Inflammatory macrophage treated with lipopolysaccharide for 4 hours (primary cell): Measurements from ENCODE around the gene TGFBR2.
A peak's percentile ranks its signal among the peaks of the same experiment; 100 is the strongest.

Source experiments
- DNase-seq: peaks from one replicate; pipeline ENCODE4 v3.0.0-alpha.2; 2020

Gene TGFBR2

GRCh38 chr3:30620402-30621360 lies 14.3 kb downstream of the TGFBR2 start:
- no peak for DNase-seq

- DNase-seq: no peak
Measured at GRCh38 chr3:30621576-30621975, 15.2 kb downstream of the TGFBR2 start.

GRCh38 chr3:30622047-30622545 lies 15.7 kb downstream of the TGFBR2 start:
- no peak for DNase-seq

GRCh38 chr3:30622790-30623189 lies 16.4 kb downstream of the TGFBR2 start:
- peak; percentile 52 for DNase-seq

- DNase-seq: no peak
Measured at GRCh38 chr3:30623351-30623750, 16.9 kb downstream of the TGFBR2 start.

GRCh38 chr3:30624480-30624879 lies 18.1 kb downstream of the TGFBR2 start:
- DNase-seq: peak; percentile 42

- DNase-seq: no peak
Measured at GRCh38 chr3:30625541-30626438, 19.4 kb downstream of the TGFBR2 start.

- no peak for DNase-seq
Measured at GRCh38 chr3:30626443-30627180, 20.2 kb downstream of the TGFBR2 start.

- DNase-seq: no peak
Measured at GRCh38 chr3:30628205-30628900, 22.0 kb downstream of the TGFBR2 start.

GRCh38 chr3:30628901-30629590 lies 22.6 kb downstream of the TGFBR2 start:
- DNase-seq: peak; percentile 68

- no peak for DNase-seq
Measured at GRCh38 chr3:30629746-30630145, 23.3 kb downstream of the TGFBR2 start.

- DNase-seq: no peak
Measured at GRCh38 chr3:30630238-30631030, 24.0 kb downstream of the TGFBR2 start.

- DNase-seq: peak; percentile 70
Measured at GRCh38 chr3:30631243-30631904, 25.0 kb downstream of the TGFBR2 start.

- DNase-seq: peak; percentile 45
Measured at GRCh38 chr3:30632065-30632464, 25.7 kb downstream of the TGFBR2 start.

GRCh38 chr3:30632521-30632920 lies 26.1 kb downstream of the TGFBR2 start:
- no peak for DNase-seq

- no peak for DNase-seq
Measured at GRCh38 chr3:30633718-30634117, 27.3 kb downstream of the TGFBR2 start.

- DNase-seq: no peak
Measured at GRCh38 chr3:30634761-30635735, 28.6 kb downstream of the TGFBR2 start.
